GM18870 (cell line): Measurements from ENCODE around the gene PCGF3.
"Not testable (repeated sequence)": the region's sequence is repeated elsewhere in the genome, so short reads cannot be mapped to it uniquely, and the experiment has no call there.

ENCODE experiments used
- ATAC-seq: cut with Tn5 transposase; IDR thresholded peaks from one replicate; pipeline ENCODE4 v1.9.1; 2021; ENCODE audit warnings: moderate library complexity; ENCODE audit not compliant: unreplicated experiment

Gene PCGF3

GRCh38 chr4:682490-683172, 23.0 kb upstream of the PCGF3 start:
- no peak for ATAC-seq

DNA sequence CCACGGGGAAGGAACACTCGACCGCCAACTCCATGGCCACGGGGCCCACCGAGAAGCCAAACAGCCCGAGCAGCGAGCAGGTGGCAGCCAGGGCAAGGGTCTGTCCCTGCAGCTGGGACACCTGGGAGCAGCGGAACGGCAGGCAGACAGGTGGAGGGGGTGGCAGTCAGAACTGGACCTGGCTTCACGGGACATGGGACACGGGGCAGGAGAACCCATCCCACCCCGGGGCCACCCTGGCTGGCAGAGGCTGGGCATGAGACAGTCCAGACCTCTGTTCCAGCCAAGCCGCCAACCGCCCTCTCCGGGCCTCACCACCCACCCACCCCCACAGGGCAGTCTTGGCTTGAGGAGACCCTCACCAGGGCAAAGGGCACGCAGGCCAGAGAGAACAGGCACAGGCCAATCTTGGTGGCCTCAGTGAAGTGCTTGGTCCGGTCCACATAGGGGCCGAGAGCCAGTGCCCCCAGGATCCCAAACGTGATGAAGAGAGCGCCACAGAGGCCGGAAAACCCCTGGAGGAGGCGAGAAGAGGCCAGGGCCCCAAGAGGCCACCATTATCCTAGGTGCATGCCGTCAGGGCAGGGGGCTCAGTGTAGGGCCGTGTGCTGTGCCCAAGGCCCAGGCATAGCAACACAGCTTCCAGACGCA, 22.3 kb upstream of the PCGF3 start:
- no peak for ATAC-seq

- ATAC-seq = no peak
Measured at GRCh38 chr4:683982-684622, 21.5 kb upstream of the PCGF3 start.

- no peak for ATAC-seq
Measured at GRCh38 chr4:684623-685327, 20.9 kb upstream of the PCGF3 start.

GRCh38 chr4:685679-686412, 19.8 kb upstream of the PCGF3 start:
- ATAC-seq = no peak

GRCh38 chr4:686413-687040, 19.1 kb upstream of the PCGF3 start:
- no peak for ATAC-seq

- no peak for ATAC-seq
Measured at GRCh38 chr4:687048-687970, 18.3 kb upstream of the PCGF3 start.

DNA sequence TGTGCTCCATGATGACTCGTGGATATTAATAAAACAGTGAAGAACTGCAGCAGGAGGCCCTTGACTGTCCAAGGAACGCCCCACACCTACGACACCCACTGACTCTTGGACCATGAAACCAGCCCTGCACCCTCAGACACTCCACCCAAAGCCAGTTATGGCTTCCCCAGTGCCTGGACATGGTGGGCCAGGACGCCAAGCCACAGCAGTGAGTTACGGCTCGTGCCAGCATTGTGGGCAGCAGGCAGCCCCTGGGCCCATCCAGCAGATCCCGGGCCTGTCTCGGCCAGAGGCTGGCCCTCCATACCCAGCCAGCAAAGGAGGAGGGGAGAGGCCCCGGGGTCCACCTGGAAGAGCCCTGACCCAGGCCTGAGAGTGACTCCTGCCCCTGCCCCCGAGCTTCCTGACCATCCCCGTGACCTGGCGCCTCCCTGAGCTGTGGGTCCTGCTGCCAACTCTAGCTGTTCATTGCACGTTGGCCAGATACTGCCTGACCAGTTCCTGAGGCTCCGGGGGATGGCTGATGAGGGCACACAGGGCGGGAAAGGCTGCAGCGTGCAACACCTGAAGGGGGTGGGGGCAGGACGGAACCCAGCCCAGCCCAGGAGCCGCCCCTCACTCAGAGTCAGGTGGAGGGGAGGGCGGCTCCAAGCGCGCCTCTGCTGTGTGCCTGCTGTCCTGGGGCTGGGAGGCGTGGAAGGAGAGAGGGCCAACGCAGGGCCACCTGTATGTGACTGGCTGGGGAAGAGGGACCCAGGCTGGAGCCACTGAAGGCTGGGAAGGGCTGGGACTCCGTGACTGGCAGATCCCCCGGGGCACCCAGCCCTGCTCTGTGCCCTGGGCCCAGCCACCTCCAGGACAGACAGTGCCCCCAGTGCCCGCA, 17.4 kb upstream of the PCGF3 start:
- ATAC-seq = no peak

GRCh38 chr4:688854-689681, 16.6 kb upstream of the PCGF3 start, which contains the start of gene SLC49A3:
Gene SLC49A3 (minus strand): TSS chr4:689151. CDS start chr4:689127, 24 bp downstream.
- no peak for ATAC-seq

GRCh38 chr4:689723-690122, 15.9 kb upstream of the PCGF3 start:
- no peak for ATAC-seq

DNA sequence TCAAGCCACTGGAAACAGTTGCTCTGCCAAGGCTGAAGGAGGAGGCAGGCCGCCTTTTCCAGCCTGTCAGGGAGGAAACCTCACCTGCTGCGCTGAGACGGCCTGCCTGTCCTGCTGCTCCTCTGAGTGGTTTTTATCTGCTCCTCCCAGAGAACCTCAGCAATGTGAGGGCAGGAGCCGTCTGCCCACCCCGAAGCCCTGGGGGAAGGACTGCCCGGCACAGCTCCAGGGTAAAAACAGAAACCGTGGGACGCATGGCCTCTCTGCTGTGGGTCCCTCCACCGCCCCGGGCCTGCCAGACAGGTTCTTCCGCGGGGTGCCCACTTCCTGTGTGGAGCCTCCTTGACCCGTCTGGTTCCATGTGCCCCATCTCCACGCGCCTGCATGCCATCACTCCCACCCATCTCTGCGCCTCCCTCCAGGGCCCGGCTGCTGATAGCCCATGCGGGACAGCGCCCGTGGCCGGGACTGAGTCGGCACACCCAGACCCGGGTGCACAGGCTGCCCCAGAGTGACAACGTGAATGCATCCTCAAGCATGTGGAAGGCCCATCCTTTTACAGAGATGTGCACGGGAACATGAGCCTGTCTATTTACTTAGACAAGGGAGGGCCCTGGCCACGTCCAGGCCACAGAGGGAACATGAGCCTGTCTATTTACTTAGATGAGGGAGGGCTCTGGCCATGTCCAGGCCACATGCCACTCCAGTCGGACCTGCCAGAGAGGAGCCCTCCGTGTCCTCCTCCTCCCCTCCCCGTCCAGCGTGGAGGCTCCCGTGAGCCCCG, 12.7 kb upstream of the PCGF3 start:
- no peak for ATAC-seq

- ATAC-seq = not testable (repeated sequence)
Measured at GRCh38 chr4:694341-694940, 11.2 kb upstream of the PCGF3 start.

GRCh38 chr4:699816-700580, 5.6 kb upstream of the PCGF3 start:
- no peak for ATAC-seq

DNA sequence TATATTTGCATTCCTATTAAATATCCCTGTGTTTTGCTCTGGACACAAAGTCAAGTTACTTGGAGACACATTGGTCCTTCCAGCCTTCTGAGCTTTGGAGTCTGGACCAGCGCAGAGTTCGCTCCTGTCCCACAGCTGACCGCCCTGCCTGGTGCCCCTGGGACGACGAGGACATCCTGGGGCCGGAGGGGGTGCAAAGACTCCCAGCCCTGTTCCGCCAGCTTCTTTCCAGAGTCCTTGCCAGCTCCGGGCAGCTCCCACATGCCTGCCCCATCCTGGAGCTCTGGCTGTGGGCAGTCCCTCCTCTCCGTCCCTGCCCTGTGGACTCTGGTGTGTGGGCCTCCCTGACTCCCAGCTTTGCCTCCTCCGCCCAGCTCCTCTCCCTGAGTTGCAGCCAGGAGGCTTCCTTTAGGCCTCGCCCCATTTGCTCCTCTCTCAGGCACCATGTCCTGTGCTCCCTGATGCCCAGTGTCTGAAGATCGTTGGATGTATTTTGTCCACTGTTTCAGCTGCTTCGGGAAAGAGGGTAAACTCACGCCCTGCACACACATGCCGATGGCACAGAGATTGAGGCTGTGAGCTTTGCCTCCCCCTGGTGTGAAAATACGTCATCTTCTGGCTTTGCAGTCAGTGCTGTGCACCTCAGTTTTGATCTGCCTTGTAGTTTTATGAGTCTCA, 4.9 kb upstream of the PCGF3 start:
- no peak for ATAC-seq

GRCh38 chr4:702618-703048, 3.0 kb upstream of the PCGF3 start:
- ATAC-seq = no peak
